SK-N-SH treated with all-trans-retinoic acid at 6 μM for 48 hours (cell line): ENCODE results near the gene RNF145.

Experiments used
- ARNTL ChIP-seq: fragments of 450-650 bp; formaldehyde crosslinking; IDR thresholded peaks from 2 replicates; pipeline ENCODE4 v1.5.0; 2020; ENCODE audit warnings: low read depth, mild to moderate bottlenecking, moderate library complexity, borderline replicate concordance
- ISL1 ChIP-seq: fragments of 250-450 bp; sonication (Bioruptor Pico); IDR thresholded peaks from 2 replicates; pipeline ENCODE4 v2.1.2; 2022; ENCODE audit warnings: mild to moderate bottlenecking, moderate library complexity
- SNAI2 ChIP-seq: fragments of 250-450 bp; sonication (Bioruptor Pico); IDR thresholded peaks from 2 replicates; pipeline ENCODE4 v1.5.0; 2020; ENCODE audit warnings: mild to moderate bottlenecking, moderate library complexity
- ZNF565 ChIP-seq: fragments of 450-650 bp; formaldehyde crosslinking; conservative IDR thresholded peaks from 2 replicates; pipeline ENCODE4 v1.5.0; 2020; ENCODE audit warnings: low read depth, mild to moderate bottlenecking, moderate library complexity

GRCh38 chr5:159183247-159183646, 26.1 kb downstream of the RNF145 start:
- no peak for TF ChIP-seq ZNF565 (CRISPR knock-in tag)
- no peak for TF ChIP-seq ARNTL (CRISPR knock-in tag)
- TF ChIP-seq ISL1 (CRISPR knock-in tag): no peak
- TF ChIP-seq SNAI2 (CRISPR knock-in tag): no peak
